SU-DHL-6 (cell line): ENCODE results near the gene HELB.

Experiments
- EZH2phosphoT487 ChIP-seq: fragments of 200-600 bp; sonication (generic), shearing (Covaris generic); conservative IDR thresholded peaks from 2 replicates; pipeline ENCODE4 v1.6.1; 2018; ENCODE audit warnings: mild to moderate bottlenecking, antibody characterized with exemption, low read length, moderate library complexity, mixed read lengths
- TF ChIP-seq, protein P1 (sequence below): fragments of 200-600 bp; sonication (generic); IDR thresholded peaks from one replicate; pipeline ENCODE4 v1.5.1; 2017; ENCODE audit warnings: antibody characterized with exemption, mild to moderate bottlenecking, low read length, moderate library complexity; ENCODE audit not compliant: insufficient read depth, poor library complexity, severe bottlenecking

GRCh38 chr12:66380769-66381535 is 78.7 kb downstream of the HELB start:
- TF ChIP-seq, protein P1, sequence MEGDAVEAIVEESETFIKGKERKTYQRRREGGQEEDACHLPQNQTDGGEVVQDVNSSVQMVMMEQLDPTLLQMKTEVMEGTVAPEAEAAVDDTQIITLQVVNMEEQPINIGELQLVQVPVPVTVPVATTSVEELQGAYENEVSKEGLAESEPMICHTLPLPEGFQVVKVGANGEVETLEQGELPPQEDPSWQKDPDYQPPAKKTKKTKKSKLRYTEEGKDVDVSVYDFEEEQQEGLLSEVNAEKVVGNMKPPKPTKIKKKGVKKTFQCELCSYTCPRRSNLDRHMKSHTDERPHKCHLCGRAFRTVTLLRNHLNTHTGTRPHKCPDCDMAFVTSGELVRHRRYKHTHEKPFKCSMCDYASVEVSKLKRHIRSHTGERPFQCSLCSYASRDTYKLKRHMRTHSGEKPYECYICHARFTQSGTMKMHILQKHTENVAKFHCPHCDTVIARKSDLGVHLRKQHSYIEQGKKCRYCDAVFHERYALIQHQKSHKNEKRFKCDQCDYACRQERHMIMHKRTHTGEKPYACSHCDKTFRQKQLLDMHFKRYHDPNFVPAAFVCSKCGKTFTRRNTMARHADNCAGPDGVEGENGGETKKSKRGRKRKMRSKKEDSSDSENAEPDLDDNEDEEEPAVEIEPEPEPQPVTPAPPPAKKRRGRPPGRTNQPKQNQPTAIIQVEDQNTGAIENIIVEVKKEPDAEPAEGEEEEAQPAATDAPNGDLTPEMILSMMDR = no peak
- TF ChIP-seq EZH2phosphoT487 = no peak
